HG03135 (cell line): ENCODE results near the gene MRPS18B.

Experiments
- ATAC-seq: cut with Tn5 transposase; IDR thresholded peaks from one replicate; pipeline ENCODE4 v1.9.1; 2021; ENCODE audit warnings: mild to moderate bottlenecking, moderate library complexity; ENCODE audit not compliant: unreplicated experiment

The MRPS18B gene

DNA sequence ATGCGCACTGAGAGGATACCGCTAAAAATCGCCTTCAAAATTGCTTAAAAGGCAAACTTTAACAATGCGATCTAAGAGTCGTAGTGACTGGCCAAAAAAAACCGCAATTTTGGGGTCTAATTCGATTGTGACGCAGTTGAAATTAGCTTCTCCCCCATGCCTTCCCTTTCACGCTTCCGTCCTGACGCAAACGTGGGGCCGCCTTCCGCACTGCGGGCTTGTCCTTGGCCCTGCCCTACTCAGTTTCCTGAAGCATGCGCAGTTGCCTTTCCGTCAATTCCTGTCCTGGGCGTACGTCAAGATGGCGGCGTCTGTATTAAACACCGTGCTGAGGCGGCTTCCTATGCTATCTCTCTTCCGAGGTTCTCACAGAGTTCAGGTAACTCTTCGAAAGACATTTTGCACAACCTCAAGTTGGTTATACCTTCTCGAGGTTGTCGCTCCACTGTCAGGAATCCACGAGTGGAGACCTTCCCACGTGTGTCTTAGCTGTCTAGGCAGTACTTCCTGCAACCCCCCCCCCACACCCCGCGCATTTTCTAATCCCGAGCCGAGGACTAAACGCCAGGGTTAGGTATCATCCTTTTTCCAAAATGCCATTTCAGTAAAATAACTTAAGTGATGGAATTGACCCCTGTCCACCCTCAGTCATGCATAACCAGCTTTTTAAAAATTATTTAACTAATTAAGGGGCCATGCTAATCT lies at the start of gene MRPS18B:
Gene MRPS18B, plus strand, starts transcription at position 276 of the 705 bp plus-strand sequence. Its CDS starts 26 bp downstream, at position 302.
- peak; percentile 71 for ATAC-seq

DNA sequence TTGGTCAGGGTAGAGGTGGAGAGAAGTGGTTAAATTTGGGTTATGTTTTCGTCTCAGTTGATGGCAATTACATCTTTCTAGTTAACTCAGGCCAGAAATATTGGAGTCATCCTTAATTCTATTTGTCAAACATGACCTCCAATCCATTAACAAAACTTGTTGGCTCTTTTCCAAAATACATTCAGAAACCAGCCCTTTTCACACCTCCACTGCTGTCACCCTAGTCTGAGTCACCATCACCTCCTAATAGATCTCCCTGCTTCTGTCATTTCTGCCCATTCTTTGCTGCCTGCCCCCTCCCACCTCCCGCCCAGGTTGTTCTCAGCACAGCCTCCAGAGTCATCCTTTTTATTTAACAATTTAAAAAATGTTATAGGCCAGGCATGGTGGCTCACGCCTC lies 49.4 kb upstream of the MRPS18B start:
- no peak for ATAC-seq

DNA sequence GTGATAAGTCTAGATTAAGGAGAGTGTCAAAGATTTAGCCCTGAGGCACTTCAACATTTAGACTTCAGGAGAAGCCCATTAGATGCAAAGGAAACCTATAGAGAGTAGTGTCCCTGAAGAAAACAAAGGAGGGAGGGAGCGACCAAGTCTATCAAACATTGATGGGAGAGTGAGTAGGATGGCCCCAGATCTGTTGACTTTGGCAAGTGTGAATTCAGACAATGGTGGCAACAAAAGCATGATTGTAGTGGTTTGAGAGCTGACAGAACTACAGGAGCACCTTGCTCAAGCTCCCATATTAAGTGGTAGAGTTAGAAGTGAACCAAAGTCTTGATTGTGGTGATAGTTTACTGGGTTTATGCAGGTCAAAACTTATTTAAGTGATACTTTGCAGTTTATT lies 47.4 kb upstream of the MRPS18B start:
- ATAC-seq = no peak

- ATAC-seq = peak; percentile 15
These were observed 46.9 kb upstream of the MRPS18B start for GRCh38 chr6:30570740-30571074.

DNA sequence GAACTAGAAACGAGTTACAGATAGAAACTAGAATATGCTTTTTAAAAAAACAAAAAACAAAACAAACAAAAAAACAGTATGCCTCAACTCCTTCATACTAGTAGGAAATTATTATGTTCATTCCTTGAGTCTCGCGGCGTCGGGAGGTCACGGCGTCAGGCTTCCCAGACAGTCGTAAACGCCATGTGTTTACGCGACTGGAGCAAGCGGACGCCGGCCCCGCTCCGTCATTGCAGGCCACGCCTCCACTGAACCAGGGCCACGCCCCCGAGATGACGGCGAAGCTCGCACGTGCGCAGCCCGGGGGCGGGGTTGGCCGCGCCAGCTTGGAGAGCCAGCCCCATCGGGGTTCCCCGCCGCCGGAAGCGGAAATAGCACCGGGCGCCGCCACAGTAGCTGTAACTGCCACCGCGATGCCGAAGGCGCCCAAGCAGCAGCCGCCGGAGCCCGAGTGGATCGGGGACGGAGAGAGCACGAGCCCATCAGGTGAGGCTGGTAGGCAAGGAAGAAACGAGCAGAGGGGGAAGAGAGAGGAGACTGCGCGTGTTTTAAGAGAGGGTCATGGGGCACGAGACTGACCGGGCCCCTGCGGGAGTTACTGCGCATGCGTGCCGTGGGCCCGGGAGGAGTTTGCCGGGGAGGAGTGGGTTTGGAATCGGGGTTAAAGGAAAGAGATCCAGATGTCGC lies 46.4 kb upstream of the MRPS18B start, which contains the start of gene ABCF1:
Gene ABCF1, plus strand, starts transcription at position 368 of the 687 bp plus-strand sequence. Its CDS starts 46 bp downstream, at position 414.
- ATAC-seq = peak; percentile 94

DNA sequence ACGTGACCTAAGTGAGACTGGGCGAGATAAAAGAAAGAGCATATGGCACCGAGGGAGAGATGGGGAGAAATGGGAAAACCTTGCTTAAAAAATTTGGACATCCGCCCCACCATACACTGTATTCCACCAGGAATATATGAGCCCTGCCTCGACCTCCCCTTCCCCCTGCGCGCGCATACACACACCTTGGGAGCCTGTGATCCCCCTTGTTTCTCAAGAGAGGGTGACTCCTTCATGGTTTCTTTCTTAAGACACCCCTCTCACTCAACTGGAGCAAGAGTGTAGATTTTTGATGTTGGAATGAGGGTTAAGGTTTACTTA lies 45.9 kb upstream of the MRPS18B start:
- peak; percentile 3 for ATAC-seq

- ATAC-seq = no peak
These were observed 45.5 kb upstream of the MRPS18B start for GRCh38 chr6:30572148-30572547.

GRCh38 chr6:30573113-30573512 lies 44.5 kb upstream of the MRPS18B start:
- no peak for ATAC-seq

GRCh38 chr6:30578051-30578450 lies 39.6 kb upstream of the MRPS18B start:
- no peak for ATAC-seq

DNA sequence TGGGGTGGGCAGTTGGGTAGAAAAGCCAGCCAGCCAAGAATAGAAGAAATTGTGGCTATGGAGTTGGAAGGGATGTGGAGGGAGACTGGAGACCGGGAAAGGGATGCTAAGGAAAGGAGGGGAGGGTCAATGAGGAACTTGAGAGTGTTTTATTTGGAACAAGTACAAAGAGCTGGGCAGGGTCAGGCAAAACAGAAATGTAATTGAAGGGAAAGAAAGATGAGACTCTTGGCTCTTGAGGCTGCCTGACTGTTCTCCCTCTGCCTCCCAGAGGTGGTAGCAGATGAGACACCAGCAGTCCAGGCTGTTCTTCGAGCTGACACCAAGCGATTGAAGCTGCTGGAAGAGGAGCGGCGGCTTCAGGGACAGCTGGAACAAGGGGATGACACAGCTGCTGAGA lies 33.7 kb upstream of the MRPS18B start:
- ATAC-seq = no peak

- ATAC-seq = no peak
These were observed 27.8 kb upstream of the MRPS18B start for GRCh38 chr6:30589754-30590358.

DNA sequence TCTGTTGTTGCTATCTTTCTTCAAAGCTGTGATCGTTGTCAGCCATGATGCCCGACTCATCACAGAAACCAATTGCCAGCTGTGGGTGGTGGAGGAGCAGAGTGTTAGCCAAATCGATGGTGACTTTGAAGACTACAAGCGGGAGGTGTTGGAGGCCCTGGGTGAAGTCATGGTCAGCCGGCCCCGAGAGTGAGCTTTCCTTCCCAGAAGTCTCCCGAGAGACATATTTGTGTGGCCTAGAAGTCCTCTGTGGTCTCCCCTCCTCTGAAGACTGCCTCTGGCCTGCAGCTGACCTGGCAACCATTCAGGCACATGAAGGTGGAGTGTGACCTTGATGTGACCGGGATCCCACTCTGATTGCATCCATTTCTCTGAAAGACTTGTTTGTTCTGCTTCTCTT lies 27.1 kb upstream of the MRPS18B start:
- ATAC-seq = no peak

GRCh38 chr6:30591008-30591407 lies 26.6 kb upstream of the MRPS18B start:
- ATAC-seq = no peak

DNA sequence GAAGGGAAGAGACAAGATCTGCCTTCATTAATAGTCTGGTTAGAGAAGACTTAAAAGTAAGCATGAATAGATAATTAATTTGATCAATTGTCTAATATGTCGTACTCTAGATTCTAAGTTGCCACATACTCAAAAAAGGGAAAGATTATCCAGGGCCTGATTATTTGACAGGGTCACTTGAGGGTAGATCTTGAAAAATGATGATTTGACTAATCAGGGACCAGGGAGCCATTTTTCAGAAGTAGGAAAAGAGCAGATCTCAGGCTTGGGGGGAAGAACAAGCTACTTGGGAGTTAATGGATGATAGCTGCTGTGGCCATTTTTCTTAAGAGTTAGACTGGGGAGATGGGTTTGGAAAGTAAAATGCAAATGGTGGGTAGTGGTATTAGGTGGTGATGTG lies 25.4 kb upstream of the MRPS18B start:
- no peak for ATAC-seq

- ATAC-seq = peak; percentile 61
These were observed 20.1 kb upstream of the MRPS18B start for GRCh38 chr6:30597315-30598144.

GRCh38 chr6:30598912-30599624 lies 18.6 kb upstream of the MRPS18B start:
- ATAC-seq = no peak

DNA sequence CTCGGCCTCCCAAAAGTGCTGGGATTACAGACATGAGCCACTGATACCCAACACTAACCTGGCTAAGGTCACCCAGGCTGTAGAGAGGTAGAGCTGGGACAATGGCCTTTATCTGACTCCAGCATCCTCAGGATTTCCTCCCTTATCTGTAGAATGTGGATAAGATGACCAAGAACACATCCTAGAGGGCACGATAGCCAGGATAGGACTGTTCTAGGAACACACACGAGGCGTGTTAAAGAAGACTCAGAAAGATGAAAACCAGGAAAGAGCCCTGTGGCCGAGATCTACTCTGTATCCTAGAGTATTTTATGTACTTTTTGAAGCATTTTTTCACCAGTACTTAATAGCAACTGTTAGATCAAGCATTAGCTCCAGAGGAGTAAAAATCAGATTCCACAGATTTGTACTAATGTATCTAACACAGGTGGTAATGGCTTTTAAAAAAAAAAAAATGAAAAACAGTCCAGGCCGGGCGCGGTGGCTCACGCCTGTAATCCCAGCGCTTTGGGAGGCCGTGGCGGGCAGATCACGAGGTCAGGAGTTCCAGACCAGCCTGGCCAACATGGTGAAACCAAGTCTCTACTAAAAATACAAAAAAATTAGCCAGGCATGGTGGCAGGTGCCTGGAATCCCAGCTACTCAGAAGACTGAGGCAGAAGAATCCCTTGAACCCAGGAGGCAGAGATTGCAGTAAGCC lies 17.9 kb upstream of the MRPS18B start:
- no peak for ATAC-seq

DNA sequence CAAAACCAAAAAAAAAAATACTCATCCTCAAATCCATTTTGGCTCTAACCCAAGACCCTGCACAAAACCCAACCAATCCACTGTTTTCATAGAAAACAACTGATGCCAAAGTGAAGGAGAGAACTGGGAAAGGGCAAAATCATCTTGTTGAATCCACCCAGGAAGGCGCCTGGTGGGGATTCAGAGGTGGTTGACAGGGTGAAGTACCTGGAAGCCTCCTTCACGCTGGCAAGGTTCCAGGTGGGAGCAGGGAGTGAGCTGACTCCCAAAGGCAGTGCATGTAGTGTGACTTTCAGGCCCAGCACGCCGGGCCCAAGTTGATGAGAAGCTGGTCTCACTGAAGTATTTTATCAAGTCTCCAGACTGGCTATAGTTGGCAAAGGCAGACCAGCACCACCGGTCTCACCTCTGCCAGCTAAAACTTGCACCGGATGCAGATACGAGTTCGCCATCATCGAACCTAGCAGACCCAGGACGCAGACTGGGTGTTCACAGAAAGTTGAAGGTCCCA lies 17.1 kb upstream of the MRPS18B start:
- no peak for ATAC-seq

- ATAC-seq = no peak
These were observed 16.2 kb upstream of the MRPS18B start for GRCh38 chr6:30601436-30601814.
